Activated CD8-positive, alpha-beta memory T cell treated with anti-CD3 and anti-CD28 coated beads, Interleukin-2, amount 50 U/mL, for 48 hours (primary cell): ENCODE data around the gene HIVEP3.
A peak's percentile ranks its signal among the peaks of the same experiment; 100 is the strongest.

Experiments used
- DNase-seq: peaks from one replicate; pipeline ENCODE4 v3.0.0-alpha.2; 2020

Gene HIVEP3

GRCh38 chr1:41868241-41868998 lies 50.3 kb downstream of the HIVEP3 start:
- DNase-seq = peak; percentile 50

GRCh38 chr1:41866285-41866684 lies 52.4 kb downstream of the HIVEP3 start:
- no peak for DNase-seq

- peak; percentile 30 for DNase-seq
Measured at GRCh38 chr1:41864471-41865040, 54.2 kb downstream of the HIVEP3 start.

GRCh38 chr1:41863718-41864117 lies 55.0 kb downstream of the HIVEP3 start:
- no peak for DNase-seq

GRCh38 chr1:41862384-41863221 lies 56.1 kb downstream of the HIVEP3 start:
- peak; percentile 75 for DNase-seq

GRCh38 chr1:41861535-41862383 lies 57.0 kb downstream of the HIVEP3 start:
- DNase-seq = no peak

GRCh38 chr1:41860771-41861170 lies 58.0 kb downstream of the HIVEP3 start:
- DNase-seq = no peak

- no peak for DNase-seq
Measured at GRCh38 chr1:41860214-41860613, 58.5 kb downstream of the HIVEP3 start.

- DNase-seq = no peak
Measured at GRCh38 chr1:41859686-41860085, 59.0 kb downstream of the HIVEP3 start.

- DNase-seq = no peak
Measured at GRCh38 chr1:41856944-41857285, 61.8 kb downstream of the HIVEP3 start.

- DNase-seq = no peak
Measured at GRCh38 chr1:41856151-41856943, 62.4 kb downstream of the HIVEP3 start.

- no peak for DNase-seq
Measured at GRCh38 chr1:41855713-41856112, 63.0 kb downstream of the HIVEP3 start.

- DNase-seq = no peak
Measured at GRCh38 chr1:41853907-41854306, 64.8 kb downstream of the HIVEP3 start.

GRCh38 chr1:41852091-41852490 lies 66.6 kb downstream of the HIVEP3 start:
- DNase-seq = no peak

GRCh38 chr1:41851589-41851988 lies 67.1 kb downstream of the HIVEP3 start:
- no peak for DNase-seq

GRCh38 chr1:41850029-41850428 lies 68.7 kb downstream of the HIVEP3 start:
- no peak for DNase-seq

GRCh38 chr1:41849211-41849759 lies 69.4 kb downstream of the HIVEP3 start:
- DNase-seq = no peak

- no peak for DNase-seq
Measured at GRCh38 chr1:41848216-41848952, 70.3 kb downstream of the HIVEP3 start.

GRCh38 chr1:41847733-41848132 lies 71.0 kb downstream of the HIVEP3 start:
- DNase-seq = no peak

GRCh38 chr1:41846625-41847405 lies 71.9 kb downstream of the HIVEP3 start:
- DNase-seq = no peak
